HG03457 (cell line): ENCODE data around the gene APOL6.
"Not testable (repeated sequence)": the region's sequence is repeated elsewhere in the genome, so short reads cannot be mapped to it uniquely, and the experiment has no call there.

Experiments
- ATAC-seq: cut with Tn5 transposase; IDR thresholded peaks from one replicate; pipeline ENCODE4 v1.9.1; 2021; ENCODE audit warnings: moderate number of reproducible peaks; ENCODE audit not compliant: unreplicated experiment

APOL6 gene

DNA sequence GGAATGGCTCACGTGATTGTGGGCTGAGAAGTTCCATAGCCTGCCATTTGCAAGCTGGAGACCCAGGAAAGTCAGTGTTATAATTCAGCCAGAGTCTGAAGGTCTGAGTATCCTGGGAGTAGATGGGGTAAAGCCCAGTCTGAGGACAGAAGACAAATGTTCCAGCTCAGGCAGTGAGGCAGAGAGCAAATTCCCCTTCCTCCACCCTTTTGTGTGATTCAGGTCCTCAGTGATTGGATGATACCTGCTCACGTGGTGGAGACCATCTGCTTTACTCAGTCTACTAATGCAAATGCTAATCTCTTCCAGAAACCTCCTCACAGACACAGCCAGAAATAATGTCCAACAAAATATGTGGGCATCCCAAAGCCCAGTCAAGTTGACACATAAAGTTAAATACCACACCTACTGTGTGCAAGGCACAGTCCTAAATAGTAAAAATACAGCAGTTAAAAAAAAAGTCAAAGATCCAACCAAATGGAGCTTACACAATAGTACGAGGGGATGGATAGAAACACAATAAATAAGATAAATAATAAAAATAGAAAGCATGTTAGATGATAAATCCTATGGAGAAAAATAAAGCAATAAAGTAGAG is 13.2 kb upstream of the APOL6 start:
- ATAC-seq = no peak

DNA sequence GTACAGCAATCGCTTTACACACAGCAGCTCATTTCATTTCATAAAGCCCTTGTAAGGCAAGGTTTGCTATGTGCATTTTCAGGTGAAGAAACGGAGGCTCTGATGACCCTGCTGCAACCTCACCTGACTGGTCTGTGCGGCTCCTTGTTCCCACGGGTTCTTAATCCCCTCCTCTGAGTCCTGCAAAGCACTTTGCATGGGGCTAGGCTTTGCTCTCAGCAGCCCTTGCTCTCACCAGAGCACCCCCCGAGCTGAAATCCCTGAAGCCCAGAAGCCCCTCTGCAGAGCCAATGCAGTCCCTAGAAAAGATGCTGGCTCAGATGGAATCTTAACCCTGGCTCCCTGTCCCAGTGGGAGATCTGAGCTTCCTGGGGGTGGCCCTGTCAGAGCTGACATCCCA is 11.0 kb upstream of the APOL6 start:
- ATAC-seq = no peak

DNA sequence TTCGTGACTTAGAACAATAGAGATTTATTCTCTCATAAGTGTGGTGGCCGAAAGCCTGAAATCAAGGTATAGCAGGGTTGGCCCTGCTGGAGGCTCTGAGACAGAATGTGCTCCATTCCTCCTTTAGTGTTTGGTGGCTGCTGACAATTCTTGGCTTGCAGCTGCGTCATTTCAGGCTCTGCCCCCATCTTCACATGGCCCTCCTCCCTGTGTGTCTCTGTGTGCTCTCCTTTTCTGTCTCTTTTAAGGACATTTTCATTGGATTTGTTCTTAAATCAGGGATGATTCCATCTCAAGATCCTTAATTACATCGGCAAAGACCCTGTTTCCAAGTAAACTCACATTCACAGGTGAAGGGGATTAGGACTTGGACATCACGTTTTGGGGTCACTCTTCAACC is 10.2 kb upstream of the APOL6 start:
- ATAC-seq = no peak

DNA sequence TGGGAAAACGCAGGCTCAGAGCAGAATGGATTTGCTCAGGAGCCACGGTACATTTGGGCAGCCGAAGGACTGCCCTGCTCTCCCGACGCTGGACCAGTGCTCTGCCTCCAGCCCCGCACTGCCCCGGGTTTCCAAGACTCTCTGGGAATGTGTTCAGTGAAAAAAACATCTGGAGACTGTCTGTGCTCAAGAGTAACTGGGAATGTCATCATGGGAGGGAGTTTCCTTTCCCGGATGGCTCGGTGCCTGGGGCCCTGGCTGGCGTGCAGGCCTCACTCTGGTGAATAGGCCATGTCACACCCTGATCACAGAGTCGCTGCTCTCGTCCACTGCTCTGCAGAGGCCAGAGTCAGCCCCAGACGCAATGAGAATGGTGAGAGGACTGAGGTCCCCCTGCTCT is 9.8 kb upstream of the APOL6 start:
- ATAC-seq = no peak

DNA sequence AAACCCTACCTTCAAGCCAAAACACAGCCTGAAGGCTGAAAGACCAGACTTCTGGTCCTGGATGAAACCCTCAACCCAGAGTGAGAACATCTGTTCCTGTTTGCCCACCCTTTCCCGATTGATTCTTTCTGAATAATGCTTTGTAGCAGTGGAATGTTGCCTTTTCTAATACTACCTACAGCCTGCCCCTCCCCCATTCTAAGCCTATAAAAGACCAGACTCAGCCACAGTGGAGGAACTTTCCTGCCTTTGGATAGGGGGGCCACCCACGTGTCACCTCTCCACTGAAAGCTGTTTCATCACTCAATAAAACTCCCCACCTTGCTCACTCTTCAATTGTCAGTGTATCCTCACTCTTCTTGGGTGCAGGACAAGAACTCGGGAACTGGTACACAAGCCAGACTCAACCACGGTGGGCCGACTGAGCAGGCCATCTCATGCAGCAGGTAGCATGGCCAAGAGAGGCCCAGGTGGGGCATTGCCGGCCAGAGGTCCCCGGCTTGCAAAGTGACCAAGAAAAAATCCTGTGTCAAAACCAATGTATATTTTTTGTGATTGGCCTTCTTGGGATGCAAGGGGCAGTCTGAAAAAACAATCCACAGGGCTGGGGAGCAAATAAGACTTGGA is 6.6 kb upstream of the APOL6 start:
- no peak for ATAC-seq

DNA sequence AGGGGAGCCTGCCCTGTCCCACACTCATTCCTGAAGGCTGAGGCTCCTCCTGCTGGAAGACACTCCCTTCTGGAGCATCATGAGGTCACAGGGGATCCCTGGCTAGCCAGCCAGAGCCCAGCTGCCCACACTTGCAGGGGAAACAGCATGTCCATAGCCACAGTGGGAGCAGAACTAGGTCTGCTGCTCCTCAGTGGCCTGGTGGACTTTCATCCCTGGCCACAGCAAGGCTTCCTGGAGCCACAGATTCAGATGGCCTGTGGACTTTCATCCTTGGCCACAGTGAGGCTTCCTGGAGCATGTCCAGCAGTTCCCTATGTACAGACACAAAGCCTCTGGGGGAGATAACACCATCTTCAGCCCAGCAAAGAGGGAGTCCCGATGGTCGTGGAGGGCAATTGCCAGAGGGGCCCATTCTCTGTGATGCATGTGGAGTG is 5.9 kb upstream of the APOL6 start:
- no peak for ATAC-seq

DNA sequence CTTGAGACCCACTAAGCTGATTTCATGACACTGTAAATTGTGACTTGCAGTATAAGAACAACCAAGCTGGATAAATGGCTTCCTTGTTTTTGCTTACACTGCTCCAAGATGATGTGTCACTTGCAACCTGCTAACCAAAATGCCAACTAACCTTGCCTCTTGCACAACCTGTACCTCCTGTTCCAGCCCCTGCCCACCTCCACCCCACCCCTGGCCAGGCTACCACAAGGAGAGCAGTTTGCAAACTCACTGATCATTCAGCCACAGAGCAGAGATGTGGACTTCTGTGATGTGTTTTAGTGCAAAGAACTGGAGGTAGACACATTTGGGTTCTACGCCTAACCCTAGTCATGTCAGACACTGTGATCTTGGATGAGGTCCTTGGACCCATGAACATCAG is 4.3 kb upstream of the APOL6 start:
- no peak for ATAC-seq

DNA sequence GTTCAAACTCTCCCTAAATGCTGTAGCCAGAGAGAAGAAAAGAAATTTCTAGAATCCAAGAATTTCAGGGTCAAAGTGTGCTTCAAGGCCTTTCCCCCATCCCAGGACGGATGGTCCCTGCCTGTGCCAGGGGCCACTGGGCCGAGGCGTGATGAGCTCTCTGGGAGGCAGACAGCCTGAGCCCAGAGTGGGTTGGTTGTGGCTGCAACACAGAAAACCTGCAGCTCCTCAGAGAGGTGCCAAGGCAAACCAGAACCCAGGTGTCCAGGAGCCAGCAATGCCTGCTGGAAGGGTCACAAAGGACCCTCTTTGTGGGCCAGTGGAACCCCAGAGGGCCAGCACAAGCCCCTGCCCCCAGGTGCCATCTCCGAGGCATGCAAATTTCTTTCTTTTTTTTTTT is 2.6 kb upstream of the APOL6 start:
- ATAC-seq = no peak

DNA sequence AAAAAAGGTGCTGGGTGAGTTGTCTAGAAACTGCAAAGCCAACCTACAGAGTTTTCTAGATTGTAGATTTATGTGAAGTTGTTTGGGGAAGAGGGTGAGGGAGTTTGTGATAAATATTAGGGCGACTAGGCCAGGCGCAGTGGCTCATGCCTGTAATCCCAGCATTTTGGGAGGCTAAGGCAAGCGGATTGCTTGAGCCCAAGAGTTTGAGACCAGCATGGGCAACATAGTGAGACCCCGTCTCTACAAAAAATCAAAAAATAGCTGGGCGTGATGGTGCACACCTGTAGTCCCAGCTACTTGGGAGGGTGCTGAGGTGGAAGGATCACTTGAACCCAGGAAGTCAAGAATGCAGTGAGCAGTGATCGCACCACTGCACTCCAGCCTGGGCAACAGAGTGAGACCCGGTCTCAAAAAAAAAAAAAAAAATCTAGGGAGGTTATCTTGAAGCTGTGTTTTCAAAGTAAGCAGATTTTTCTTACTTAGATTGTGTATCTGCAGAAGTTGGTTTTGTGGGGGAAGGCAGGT is 844 bp downstream of the APOL6 start:
- no peak for ATAC-seq

DNA sequence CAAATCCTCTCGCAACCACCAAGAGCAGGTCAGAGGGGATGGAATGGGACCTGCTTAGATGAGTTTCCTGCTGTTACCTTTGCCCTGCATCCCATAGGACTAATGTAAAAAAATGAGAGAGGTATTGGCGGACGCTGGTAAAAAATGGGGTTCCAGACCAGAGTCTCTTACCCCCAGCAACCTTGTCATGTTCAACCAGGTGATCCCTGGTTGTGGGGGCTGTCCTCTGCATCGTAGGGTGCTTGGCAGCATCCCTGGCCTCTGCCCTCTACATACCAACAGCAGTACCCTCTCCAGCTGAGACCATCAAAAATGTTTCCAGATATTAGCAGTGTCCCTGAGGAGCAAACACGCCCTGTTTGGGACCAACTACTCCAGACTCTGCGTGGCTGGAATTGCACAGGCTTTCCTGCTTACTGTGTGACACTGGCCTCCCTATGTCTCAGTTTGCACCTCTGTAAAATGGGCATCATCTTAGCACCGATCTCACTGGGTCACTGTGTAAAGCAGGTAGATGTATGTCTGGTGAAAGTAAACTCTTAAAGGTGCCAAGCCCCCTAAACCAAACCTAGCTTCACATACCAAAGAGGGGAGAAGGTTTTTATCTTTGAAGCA is 1.5 kb downstream of the APOL6 start:
- ATAC-seq = no peak

DNA sequence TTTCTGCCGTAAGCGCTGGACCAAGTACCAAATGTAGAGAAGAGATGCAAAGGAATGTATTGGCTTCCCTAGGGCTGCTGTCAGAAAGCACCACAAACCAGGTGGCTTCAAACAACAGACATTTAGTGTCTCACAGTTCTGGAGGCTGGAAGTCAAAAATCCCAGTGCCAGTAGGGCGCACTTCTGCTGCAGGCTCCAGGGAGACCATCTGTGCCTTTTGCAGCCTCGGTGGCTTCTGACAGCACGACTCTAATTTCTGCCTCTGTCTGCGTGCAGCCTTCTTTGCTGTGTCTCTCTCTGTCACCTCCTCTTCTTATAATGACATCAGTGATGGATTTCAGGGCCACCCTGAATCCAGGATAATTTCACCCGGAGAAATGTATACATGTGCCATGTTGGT is 2.8 kb downstream of the APOL6 start:
- no peak for ATAC-seq

DNA sequence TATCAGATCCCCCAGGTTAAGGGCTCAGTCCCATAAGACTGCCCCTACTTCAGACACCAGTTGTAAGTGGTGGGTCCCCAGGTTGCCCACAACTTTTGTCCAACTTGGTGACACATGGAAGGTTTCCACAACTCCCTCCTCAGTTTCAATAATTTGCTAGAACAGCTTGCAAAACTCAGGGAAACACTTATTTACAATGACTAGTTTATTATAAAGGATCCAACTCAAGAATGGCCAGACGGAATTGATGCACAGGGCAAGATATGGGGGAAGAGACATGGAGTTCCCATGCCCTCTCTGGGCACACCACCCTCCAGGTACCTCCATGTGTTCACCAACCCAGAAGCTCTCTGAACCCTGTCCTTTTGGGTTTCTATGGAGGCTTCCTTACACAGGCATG is 5.6 kb downstream of the APOL6 start:
- ATAC-seq = no peak

DNA sequence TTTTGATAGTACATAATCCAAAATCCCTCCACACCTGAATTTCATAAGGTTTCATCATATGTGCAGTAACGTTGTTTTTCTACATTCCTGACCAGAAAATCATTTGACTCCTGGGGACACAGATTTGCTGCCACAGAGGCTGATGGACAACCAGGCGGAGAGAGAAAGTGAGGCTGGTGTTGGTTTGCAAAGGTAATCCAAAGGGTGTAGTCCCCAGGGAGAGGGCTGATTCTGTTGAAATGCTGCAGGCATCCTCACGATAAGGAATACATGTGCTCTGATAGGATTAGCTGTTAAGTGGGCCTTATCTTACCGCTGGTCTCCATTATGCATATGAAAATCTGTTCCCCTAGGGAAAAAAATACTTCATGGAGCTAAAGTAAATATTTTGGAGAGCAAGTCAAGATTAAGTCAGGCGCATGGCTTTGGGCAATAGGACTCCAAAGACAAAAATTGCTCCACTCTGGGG is 8.1 kb downstream of the APOL6 start:
- ATAC-seq = no peak

DNA sequence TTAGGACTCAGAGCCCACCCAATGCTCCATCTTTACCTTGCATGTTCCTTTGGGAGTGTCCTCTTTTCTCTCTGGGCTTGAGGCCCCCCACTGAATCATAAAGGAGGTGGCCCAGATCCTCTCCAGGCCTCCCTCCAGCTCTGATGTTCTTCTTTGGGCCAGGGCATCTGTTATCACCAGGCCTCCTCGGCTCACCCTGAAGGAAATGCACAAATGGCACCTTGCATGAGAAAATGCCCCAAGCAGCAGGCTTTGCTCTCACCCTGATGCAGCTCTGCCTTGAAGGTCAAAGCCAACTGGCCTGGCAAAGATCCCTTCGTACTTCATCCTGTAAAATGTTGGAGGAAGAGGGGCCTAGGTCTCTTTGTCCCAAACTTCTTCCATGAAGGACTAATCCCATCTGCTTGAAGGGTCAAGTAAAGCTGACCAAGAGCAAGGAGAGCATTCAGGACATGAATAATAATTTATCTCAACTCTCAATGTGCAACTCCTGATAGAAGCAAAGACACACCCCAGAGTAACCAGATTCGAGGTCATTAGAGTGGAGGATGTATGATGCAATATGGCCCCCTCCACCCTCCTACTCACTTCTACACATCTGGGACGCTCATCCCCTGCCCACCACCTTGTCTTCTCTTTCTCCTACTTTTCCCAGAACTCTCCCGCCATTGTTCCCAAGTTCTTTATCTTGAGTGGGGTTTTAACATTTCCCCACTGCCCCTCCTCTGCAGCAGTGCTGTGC is 9.5 kb downstream of the APOL6 start:
- ATAC-seq = no peak

DNA sequence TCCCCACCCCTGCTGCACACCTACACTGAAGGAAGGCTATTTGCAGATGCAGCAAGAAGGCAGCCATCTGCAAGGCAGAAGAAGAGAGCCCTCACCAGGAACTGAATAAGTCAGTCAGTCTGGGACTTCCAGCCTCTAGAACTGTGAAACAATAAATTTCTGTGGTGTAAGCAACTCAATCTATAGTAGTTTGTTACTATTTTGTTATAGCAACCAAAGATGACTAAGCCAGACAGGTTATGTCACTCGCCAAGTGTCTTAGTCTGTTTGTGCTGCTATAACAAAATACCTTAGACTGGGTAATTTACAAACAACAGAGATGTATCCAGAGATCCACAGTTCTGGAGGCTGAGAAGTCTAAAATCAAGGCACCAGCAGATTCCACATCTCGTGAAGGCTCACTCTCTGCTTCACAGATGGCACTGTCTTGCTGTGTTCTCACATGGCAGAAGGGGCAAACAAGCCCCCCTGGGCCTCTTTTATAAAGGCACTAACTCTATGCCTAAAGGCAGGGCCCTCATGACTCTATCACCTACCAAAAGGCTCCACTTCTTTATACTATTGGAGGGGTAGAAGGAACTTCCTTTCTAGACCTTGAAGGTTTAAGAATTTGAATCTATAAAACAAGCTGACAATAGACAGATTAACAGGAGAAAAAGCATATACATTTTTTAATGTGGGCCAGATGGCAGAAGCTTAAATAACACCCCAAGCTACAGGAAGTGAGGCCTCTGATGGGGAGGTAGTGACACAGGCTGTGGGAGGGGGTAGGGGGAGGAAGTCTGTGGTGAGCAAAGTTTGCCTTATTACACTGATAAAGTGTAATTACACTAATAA is 12.3 kb downstream of the APOL6 start:
- ATAC-seq = no peak

DNA sequence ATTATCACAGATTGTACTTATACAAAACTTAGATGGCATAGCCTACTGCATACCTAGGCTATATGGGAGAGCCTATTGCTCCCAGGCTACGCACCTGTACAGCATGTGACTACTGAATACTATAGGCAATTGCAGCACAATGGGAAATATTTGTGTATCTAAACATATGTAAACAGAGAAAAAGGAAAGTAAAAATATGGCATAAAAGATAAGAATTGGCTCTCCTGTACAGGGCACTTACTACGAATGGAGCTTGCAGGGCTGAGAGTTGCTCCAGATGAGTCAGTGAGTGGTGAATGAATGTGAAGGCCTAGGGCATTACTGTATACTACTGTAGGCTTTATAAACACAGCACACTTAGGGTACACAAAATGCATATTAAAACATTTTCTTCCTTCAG is 13.2 kb downstream of the APOL6 start:
- no peak for ATAC-seq

DNA sequence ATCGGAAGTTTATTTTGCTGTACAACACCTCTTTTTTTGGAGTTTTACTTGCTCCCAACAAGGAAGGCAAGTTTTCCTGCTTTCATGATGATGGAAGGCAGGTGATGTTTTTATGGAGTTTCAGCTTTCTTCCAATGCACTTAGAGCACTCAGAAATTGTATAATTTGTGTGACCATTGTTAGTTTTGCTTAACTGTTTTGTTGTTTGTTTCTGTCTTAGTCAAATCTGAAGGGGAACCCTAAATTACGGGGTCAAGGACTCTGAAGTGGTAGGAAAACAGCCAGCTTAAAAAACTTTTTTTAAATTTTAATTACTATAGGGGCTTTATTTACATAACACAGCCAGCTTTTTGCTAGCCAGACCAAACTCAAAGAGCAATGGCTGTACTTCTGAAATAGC is 14.7 kb downstream of the APOL6 start:
- no peak for ATAC-seq

DNA sequence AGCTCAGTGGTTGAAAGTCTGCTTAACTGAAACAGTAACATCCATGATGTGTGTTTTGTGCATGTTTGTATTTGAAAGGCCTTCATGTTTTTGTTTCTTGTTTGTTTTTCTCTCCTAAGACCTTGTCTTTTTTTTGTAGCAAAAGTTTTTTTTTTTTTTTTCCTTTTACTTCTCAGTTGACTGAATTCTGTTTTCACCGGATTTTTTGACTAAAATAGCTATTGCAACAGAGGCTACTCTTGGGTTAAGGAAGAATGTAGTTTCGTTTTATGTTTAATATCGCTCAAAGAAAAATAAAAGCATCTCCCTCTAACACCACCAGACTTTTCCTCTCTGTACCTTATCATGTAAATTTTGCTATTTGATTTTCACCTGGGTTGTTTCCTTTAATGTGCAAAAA is 15.1 kb downstream of the APOL6 start:
- ATAC-seq = no peak

DNA sequence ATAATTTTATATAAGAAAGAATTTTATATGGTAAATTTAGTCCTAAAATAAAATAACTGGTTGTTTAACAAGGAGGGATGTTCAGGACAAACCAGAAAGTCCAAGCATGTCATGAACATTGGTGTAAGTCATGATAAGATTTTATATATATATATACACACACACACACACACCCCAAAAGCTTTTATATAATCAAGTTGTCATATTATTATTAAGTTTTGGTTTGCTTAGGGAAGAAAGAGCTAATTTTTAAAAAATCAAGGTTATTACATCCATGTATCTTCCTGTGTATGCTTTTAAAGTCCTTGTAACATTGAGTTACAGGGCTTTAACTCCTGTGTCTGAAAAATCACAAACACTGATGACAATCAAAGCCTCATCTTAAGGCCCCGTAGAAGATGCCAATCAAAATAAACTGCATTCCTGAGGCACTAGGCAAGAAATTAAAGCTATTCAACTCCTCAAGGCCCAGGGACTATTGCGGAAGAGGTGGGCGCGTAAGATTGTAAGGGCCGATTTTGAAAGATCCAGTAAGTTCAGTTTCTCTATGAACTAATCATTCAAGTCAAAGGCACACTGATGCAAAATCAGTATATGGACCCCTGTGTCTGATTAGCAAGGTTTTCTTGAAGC is 16.8 kb downstream of the APOL6 start:
- ATAC-seq = no peak

DNA sequence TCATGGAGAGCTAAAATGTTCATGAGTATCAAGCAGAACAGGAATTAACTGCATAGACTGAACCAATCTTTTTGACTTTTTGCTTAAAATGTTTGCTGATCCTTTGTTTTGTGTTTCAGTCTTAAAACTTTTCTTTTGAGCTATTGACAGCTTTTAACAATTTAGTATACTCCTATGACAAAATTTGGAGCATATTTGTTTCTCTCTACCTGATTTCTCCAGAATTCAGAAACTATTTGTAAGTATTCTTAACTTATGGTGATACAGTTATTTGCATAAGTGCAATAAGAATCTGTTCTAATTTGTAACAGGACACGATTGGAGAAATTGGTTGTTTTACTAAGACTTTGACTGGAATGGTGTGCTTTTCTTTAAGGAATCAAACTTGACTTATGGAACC is 18.5 kb downstream of the APOL6 start:
- not testable (repeated sequence) for ATAC-seq
